Hepatocyte (in vitro differentiated cells): ENCODE results near the gene MAN2A1.

ENCODE experiments used
- EZH2phosphoT487 ChIP-seq: fragments of 200-600 bp; sonication (generic); IDR thresholded peaks from one replicate; pipeline ENCODE4 v1.6.1; 2018; ENCODE audit warnings: antibody characterized with exemption, mild to moderate bottlenecking, low read depth, moderate library complexity; ENCODE audit not compliant: unreplicated experiment, severe bottlenecking
- TF ChIP-seq, protein P1 (sequence below): fragments of 200-600 bp; sonication (generic); IDR thresholded peaks from 2 replicates; pipeline ENCODE4 v1.5.1; 2016; ENCODE audit warnings: antibody characterized with exemption, mild to moderate bottlenecking; ENCODE audit not compliant: poor library complexity

DNA sequence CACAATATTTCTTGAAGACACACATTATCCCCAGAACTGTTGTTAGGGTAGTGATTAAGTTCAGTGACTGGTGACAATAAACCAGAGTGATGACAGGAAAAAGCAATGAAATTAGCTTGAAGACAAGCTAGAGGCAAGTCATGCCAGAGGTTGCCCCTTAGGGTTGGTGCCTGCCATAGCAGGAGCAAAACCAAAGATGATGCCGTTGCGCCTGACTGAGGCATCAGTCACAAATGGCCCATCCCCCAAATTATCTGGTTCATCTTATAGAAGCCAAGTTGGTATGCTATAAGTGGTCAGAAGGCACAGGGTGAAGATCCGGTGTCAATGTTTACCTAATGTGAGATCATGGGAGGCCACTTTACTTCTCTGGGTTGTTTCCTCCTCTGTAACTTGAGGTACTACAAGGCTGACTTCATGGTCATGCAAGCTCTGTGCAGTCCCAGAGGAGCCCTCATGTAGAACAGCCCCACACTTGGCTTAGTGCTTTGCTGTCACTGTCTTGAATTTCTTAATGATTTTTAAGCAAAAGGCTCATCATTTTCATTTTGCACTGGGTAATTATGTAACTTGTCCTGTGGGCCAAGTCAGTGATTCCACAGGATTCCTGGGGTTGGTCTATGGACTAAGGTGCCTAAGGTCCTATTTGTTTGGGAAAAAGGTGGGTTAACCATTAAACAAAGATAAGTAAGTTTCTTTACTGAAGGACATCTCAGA is 211.3 kb downstream of the MAN2A1 start:
- TF ChIP-seq, protein P1, sequence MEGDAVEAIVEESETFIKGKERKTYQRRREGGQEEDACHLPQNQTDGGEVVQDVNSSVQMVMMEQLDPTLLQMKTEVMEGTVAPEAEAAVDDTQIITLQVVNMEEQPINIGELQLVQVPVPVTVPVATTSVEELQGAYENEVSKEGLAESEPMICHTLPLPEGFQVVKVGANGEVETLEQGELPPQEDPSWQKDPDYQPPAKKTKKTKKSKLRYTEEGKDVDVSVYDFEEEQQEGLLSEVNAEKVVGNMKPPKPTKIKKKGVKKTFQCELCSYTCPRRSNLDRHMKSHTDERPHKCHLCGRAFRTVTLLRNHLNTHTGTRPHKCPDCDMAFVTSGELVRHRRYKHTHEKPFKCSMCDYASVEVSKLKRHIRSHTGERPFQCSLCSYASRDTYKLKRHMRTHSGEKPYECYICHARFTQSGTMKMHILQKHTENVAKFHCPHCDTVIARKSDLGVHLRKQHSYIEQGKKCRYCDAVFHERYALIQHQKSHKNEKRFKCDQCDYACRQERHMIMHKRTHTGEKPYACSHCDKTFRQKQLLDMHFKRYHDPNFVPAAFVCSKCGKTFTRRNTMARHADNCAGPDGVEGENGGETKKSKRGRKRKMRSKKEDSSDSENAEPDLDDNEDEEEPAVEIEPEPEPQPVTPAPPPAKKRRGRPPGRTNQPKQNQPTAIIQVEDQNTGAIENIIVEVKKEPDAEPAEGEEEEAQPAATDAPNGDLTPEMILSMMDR: no peak
- no peak for TF ChIP-seq EZH2phosphoT487
